Left ventricle myocardium superior (tissue), 1 donor: ENCODE measurements around the gene CLOCK. TPM values are rescaled to one million over a fixed set of nuclear protein-coding genes. Genes with fewer than 3 reads are reported as not detected.
"Not testable (repeated sequence)": the region's sequence is repeated elsewhere in the genome, so short reads cannot be mapped to it uniquely, and the experiment has no call there.

Experiments used
- ATAC-seq: fragments of 200-7000 bp; cut with Tn5 transposase; one replicate; pipeline ENCODE4 v1.9.1; 2020; ENCODE audit warnings: mild to moderate bottlenecking, moderate library complexity
- DNase-seq: peaks from one replicate; pipeline ENCODE4 v3.0.0-alpha.2; 2020
- intact Hi-C: fragments of 100-400 bp; cut with micrococcal nuclease; formaldehyde crosslinking; loops from one replicate; pipeline ENCODE4 v1.11.0; 2022
- long read RNA-seq: library from polyadenylated mRNA; unstranded; transcript quantifications from one replicate; pipeline ENCODE4 v2.0.0, GENCODE V29; 2021
- total RNA-seq: library from RNA; stranded (reverse); fragmentation: NEBNext Ultra II Directional; extraction: Animal tissue kit (Norgen Biotek cat#: 25700); gene quantifications from one replicate; pipeline ENCODE4 v1.2.1, GENCODE V29; 2021
- donor health status: DM: no; HTN: yes; CAD: no; lungs with severe emphysema.

Gene CLOCK
- 37.4 TPM for total RNA-seq
- long read RNA-seq, partial matches to known transcripts = 1 of 11 reads
- long read RNA-seq, other reads (novel, unspliced or antisense) = 10 of 11 reads

DNA sequence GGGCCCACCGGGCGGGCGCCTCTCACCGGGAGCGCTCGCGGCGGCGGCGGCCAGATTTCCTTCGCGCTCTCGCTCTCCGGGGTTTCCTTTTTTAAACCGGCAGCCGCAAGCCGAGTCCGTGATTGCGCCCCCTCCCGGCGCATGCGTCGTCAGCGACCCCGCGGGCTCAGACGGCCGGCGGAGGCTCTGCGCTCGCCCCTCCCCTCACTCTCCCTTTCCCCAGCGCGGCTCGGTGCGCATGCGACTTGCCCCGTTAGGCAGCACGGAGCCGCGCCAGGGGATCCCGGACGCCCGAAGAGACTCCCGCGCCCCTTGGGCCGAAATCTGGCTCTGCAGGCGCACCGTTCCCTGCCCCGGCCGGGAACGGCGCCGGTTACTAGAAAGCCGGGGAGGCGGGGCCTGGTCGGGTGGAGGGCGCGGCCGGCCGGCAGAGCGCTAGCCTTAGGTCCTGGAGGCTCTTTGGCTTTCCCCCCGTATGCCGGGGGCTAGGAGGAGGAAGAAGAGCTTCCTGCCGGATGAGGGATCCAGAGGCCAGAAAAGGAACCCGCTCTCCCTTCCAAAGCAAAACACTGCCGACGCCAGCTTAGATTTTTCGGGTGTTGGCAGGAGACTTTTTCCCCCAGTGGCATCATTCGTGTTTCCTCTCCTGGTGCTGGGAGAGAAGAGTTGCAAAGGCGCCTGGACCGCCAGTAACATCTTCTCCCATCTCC lies at the start of gene CLOCK:
Gene CLOCK (minus strand): TSS at position 154 of the 710 bp plus-strand sequence. CDS start 64,124 bp downstream, outside the sequence.
- intact Hi-C loops = no loop called here
- peak; percentile 94 for DNase-seq
- peak; percentile 92 for ATAC-seq

- intact Hi-C loops = no loop called here
- DNase-seq (no peak), ATAC-seq (no peak)
Measured at GRCh38 chr4:55592014-55592413, 45.3 kb upstream of the CLOCK start, which contains the start of gene PDCL2. TSS of gene PDCL2 (minus strand) at chr4:55592245. CDS start at chr4:55592109, 136 bp downstream.

DNA sequence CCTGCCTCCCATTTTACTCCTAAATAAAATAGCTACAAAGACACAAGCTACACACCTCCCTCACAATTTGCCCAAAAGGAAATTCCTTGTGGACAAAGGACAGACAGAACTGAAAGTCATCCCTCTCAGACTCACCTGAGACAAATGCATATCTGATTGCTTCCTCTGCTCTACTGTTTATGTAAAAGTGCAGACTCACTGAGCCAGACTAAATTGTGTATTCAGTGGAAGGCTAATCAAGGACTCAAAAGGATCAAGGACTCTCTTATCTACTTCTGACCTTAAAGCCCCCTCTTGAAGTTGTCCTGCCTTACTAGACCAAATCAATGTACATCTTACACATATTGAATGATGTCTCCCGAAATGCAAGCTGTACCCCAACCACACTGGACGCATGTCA lies 41.5 kb upstream of the CLOCK start:
- DNase-seq = no peak
- intact Hi-C loops = no loop called here
- no peak for ATAC-seq

DNA sequence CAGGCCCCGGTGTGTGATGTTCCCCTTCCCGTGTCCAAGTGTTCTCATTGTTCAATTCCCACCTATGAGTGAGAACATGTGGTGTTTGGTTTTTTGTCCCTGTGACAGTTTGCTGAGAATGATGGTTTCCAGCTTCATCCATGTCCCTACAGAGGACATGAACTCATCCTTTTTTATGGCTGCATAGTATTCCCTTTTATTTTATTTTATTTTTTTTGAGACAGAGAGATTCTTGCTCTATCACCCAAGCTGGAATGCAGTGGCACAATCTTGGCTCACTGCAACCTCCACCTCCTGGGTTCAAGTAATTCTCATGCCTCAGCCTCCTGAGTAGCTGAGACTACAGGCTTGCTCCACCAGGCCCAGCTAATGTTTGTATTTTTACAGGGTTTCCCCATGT lies 36.1 kb upstream of the CLOCK start:
- DNase-seq, ATAC-seq, intact Hi-C loops: not testable (repeated sequence)

GRCh38 chr4:55578341-55579010 lies 31.8 kb upstream of the CLOCK start:
- no peak for DNase-seq
- intact Hi-C loops = no loop called here
- ATAC-seq = no peak

GRCh38 chr4:55575513-55575912 lies 28.8 kb upstream of the CLOCK start:
- intact Hi-C loops = no loop called here
- DNase-seq (no peak), ATAC-seq (no peak)

GRCh38 chr4:55574252-55574651 lies 27.5 kb upstream of the CLOCK start:
- ATAC-seq = no peak
- intact Hi-C loops = no loop called here
- DNase-seq = no peak

- ATAC-seq (no peak), DNase-seq (no peak)
- intact Hi-C loops = no loop called here
Measured at GRCh38 chr4:55571806-55572205, 25.1 kb upstream of the CLOCK start.

DNA sequence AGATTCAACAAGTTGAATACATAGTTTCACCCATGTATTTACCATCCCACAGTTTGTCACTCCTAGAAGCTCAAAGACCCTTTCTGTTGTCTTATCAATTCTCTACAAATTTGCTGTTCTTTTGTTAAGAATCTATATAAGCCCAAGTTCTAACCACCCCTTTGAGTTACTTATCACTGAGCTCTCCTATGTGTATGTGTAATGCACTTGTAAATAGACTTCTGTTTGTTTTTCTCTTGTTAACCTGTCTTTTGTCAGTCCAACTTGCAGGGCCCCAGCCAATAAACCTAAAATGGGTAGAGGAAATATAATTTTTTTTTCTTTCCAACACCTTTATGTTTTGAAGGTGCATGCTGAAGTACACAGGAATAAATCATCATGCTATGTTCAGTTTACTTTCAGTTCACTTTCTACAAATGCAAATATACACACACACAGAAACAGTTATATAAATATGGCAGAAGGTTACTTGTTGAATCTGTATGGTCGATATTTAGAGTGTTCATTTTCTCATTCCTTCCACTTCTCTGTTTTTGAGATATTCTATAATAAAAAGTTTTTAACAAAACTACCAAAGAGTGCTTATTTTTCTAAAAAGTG lies 22.3 kb upstream of the CLOCK start:
- intact Hi-C loops = no loop called here
- ATAC-seq (no peak), DNase-seq (no peak)

- no peak for DNase-seq
- ATAC-seq = no peak
- intact Hi-C loops = no loop called here
Measured at GRCh38 chr4:55561889-55562288, 15.2 kb upstream of the CLOCK start.

DNA sequence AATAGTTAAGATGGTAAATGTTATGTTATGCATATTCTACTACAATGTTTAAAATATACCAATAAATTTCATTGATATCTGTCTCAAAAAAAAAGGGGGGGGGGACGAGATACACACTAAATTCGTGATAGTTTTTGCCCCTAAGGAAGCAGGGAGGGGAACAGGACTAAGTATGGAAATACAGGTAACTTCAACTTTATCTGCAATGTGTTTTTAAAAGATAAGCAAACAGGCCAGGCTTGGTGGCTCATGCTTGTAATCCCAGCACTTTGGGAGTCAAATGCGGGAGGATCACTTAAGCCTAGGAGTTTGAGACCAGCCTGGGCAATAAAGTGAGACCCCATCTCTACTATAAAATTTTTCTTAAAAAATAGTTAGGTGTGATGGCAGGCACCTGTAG lies 13.4 kb upstream of the CLOCK start:
- ATAC-seq = no peak
- no peak for DNase-seq
- intact Hi-C loops = no loop called here

GRCh38 chr4:55554453-55555030 lies 7.8 kb upstream of the CLOCK start:
- ATAC-seq = peak; percentile 36
- intact Hi-C loops = loop anchor here (10.0 kb wide), 1 partner anchor 210 kb away; the partner anchor contains the start of gene SRD5A3
- no peak for DNase-seq

GRCh38 chr4:55553441-55554201 lies 6.9 kb upstream of the CLOCK start:
- no peak for DNase-seq

DNA sequence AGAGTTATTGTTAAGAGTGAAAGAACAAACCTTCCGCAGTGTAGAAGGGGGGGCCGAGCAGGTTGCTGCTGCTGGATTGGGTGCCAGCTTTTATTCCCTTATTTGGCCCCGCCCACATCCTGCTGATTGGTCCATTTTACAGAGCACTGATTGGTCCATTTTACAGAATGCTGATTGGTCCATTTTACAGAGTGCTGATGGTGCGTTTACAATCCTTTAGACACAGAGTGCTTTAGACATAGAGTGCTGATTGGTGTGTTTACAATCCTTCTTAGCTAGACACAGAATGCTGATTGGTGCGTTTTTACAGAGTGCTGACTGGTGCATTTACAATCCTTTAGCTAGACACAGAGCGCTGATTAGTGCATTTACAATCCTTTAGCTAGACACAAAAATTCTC lies 5.3 kb upstream of the CLOCK start:
- DNase-seq, ATAC-seq: not testable (repeated sequence)
- intact Hi-C loops = loop anchor here (10.0 kb wide), 1 partner anchor 207 kb away; the partner anchor contains the start of gene SRD5A3

More at GRCh38 chr4:55553441-55554201, 6.9 kb upstream of the CLOCK start:
- intact Hi-C loops = loop anchor here (10.0 kb wide), 1 partner anchor 209 kb away; the partner anchor contains the start of gene SRD5A3
- ATAC-seq = peak; percentile 67

- intact Hi-C loops = loop anchor here (10.0 kb wide), 1 partner anchor 205 kb away; the partner anchor contains the start of gene SRD5A3
- ATAC-seq (no peak), DNase-seq (no peak)
Measured at GRCh38 chr4:55549888-55550287, 3.2 kb upstream of the CLOCK start.

GRCh38 chr4:55547918-55548317 lies 1.2 kb upstream of the CLOCK start:
- no peak for ATAC-seq
- no peak for DNase-seq
- intact Hi-C loops = no loop called here

- intact Hi-C loops = no loop called here
- peak; percentile 19 for ATAC-seq
Measured at GRCh38 chr4:55547466-55547770, 709 bp upstream of the CLOCK start.

GRCh38 chr4:55546506-55546755 lies 278 bp downstream of the CLOCK start:
- peak; percentile 89 for ATAC-seq
- no peak for DNase-seq
- intact Hi-C loops = no loop called here

More at GRCh38 chr4:55547466-55547770, 709 bp upstream of the CLOCK start:
- peak; percentile 49 for DNase-seq
